Measurements from ENCODE around the gene SCD. TPM values are rescaled to one million over a fixed set of nuclear protein-coding genes. Genes with fewer than 3 reads are reported as not detected.
"Not testable (repeated sequence)": the region's sequence is repeated elsewhere in the genome, so short reads cannot be mapped to it uniquely, and the experiment has no call there.

Gene SCD
- total and polyA plus RNA-seq, 4 experiments from 2014 or later, result 0.61 to 1.4 (median 0.88) TPM

DNA sequence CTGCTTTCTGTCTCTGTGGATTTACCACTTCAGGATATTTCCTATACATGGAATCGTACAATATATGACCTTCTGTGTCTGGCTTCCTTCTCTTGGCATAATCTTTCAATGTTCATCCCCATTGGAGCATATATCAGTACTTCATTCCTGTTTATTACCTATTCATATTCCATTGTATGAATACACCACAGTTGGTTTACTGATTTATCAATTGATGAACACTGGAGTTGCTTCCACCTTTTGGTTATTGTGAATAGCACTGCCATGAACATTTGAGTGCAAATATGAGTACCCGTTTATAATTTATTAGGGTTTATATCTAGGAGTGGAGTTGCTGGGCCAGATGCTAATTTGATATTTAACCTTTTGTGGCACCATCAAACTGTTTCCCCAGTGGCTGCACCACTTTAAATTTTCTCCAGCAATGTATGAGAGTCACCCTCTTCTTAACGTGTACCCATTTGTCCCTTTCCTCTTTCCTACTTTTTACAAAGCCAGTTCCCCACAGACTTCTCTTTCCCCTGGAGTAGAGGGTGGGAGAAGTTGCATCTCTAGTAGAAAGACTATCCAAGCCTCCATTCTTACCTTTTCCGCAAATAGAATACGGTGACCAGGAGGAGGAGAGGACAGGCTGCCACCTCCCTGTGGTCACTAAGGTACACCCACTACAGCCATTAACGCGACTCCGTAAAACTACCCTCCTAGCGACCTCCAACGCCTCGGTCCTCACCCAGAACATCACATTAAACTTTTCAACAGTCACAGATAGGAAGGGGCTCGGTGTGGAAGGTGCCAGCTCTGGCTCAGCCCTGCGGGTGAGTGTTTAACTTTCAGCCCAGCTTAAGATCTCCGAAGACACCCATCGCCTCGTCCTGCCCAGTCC is 25.6 kb downstream of the SCD start:
- Mint-ChIP-seq H3K4me3 (peak overlapping the region in 1 of 8 donors; percentile 6), H3K36me3 (no peaks in the 10 kb centered on the region), H3K27ac (peak overlapping the region in 1 of 7 donors; percentile 67), H3K4me1 (peaks cover 16 to 24% (median 18%) of the 10 kb centered on the region in 4 donors), H3K9me3 (no peaks in the 10 kb centered on the region), H3K27me3 (no peaks in the 10 kb centered on the region)
- H3K36me3 ChIP-seq (ENCODE audit: insufficient read depth, low read length), result no peaks in the 10 kb centered on the region
- peak overlapping the region; percentile 76 to 85 for H3K4me3 ChIP-seq (ENCODE audit: low read length in 2 of 2)
- CTCF ChIA-PET (ENCODE audit: partially characterized antibody), result interaction anchor here (1.2 to 1.9 kb wide), 2 partner anchors 18 to 34 kb away, joined by 3 to 7 read pairs; no protein-coding TSS in a partner anchor
- peak overlapping the region; percentile 49 for H3K27ac ChIP-seq (ENCODE audit: low read depth, low read length)
- POLR2A ChIA-PET (ENCODE audit: partially characterized antibody), result interaction anchor here (1.8 kb wide), 1 partner anchor 21 kb away, joined by 5 read pairs; no protein-coding TSS in a partner anchor
- no peaks in the 10 kb centered on the region for H3K9me3 ChIP-seq (ENCODE audit: control insufficient read depth in 1 of 2, low read length in 2 of 2)
- intact Hi-C loops (cut with micrococcal nuclease), result loop anchor here (1.0 to 5.0 kb wide), 2 partner anchors 35 to 61 kb away; no protein-coding TSS in a partner anchor
- no peaks in the 10 kb centered on the region for H3K27me3 ChIP-seq (ENCODE audit: insufficient read depth, low read length)
- peaks cover 45% of the 10 kb centered on the region for H3K4me1 ChIP-seq (ENCODE audit: insufficient read depth, low read length)
- no peak for DNase-seq

DNA sequence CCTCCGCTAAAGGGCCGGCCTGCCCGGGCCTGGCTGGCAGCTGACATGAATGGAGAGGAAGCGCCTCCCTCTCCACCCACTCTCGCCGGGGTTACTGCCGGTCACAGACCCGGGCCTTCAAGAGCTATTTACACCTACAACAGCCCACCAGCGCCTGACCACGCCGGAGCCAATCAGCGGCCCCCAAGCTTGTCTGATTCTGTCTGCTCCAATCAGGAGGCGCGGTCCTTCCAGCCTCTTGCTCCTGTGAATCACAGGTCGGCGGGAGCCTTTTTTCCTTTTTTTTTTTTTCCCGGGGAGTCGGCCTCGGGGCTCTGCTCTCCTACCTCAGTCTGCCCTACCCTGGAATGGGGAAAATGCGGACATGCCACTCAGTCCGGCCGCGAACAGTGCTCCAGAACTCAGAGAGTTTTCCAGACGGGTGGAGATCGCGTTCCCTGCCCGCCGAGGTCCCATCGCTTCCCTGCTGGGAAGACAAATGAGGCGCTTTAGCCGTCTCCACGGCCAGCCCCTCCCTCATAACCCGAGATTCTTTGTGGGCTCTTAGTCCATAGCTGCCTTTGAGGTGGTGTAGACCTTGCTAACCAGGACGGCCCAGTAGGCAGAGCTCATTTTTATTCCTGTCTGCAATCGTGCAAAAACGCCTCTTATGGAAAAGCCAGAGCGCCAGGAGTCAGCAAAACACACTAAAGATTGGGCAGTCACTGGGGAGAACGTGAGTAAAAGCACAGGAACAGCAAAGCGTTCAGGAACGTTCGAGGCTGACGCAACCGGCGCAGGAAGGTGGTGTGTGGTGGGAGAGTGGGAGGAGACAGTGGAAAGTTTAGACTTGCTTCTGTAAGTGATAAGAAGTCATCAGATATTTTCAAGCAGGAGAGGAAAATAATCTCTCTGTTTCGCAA is 26.5 kb downstream of the SCD start:
- H3K4me3 Mint-ChIP-seq, result no peak overlapping the region
- no peaks in the 10 kb centered on the region for H3K36me3 ChIP-seq (ENCODE audit: insufficient read depth, low read length)
- CTCF ChIA-PET (ENCODE audit: partially characterized antibody), result interaction anchor here (0.9 to 1.9 kb wide), 6 partner anchors 19 to 145 kb away, joined by 3 to 7 read pairs (median 4); no protein-coding TSS in a partner anchor

DNA sequence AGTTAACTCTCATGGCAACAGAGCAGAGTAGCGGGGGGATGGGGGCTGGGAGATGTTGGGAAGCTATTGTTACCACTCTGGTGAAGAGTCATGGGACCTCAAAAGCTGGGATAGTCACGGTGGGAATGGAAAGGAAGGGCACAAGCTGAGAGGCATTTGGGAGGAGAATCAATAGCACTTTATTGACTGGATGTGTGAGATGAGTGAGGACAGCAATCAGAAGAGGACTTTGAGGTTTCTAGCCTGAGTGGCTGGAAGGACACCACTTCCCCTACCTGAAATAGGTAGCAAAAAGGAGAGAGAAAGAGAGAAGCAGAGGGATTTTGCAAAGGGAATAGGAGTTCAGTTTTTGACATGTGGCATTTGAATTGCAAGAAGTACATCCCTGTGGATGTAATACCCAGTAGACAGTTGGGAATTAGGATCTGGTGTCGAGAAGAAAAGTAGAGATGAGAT is 27.2 kb downstream of the SCD start:
- H3K4me3 Mint-ChIP-seq, result no peak overlapping the region
- peaks cover 16 to 23% (median 18%) of the 10 kb centered on the region in 4 donors for H3K4me1 Mint-ChIP-seq
- no peaks in the 10 kb centered on the region for H3K27me3 Mint-ChIP-seq
- peak overlapping the region; percentile 76 to 85 for H3K4me3 ChIP-seq (ENCODE audit: low read length in 2 of 2)
- no peaks in the 10 kb centered on the region for H3K36me3 Mint-ChIP-seq
- no peak overlapping the region for H3K27ac Mint-ChIP-seq
- H3K9me3 ChIP-seq (ENCODE audit: control insufficient read depth in 1 of 2, low read length in 2 of 2), result no peaks in the 10 kb centered on the region
- no peak for DNase-seq
- H3K4me1 ChIP-seq (ENCODE audit: insufficient read depth, low read length), result peaks cover 45% of the 10 kb centered on the region
- H3K27me3 ChIP-seq (ENCODE audit: insufficient read depth, low read length), result no peaks in the 10 kb centered on the region
- H3K36me3 ChIP-seq (ENCODE audit: insufficient read depth, low read length), result no peaks in the 10 kb centered on the region
- ChIA-PET POLR2A (ENCODE audit: partially characterized antibody) (interaction anchor here (0.9 to 1.8 kb wide), 2 partner anchors 22 to 27 kb away, joined by 3 to 5 read pairs; partner anchors contain the start of gene SCD), CTCF (ENCODE audit: partially characterized antibody) (interaction anchor here (0.9 to 1.9 kb wide), 6 partner anchors 20 to 144 kb away, joined by 3 to 7 read pairs (median 4); no protein-coding TSS in a partner anchor)
- H3K27ac ChIP-seq (ENCODE audit: low read depth, low read length), result peak overlapping the region; percentile 49
- intact Hi-C loops (cut with micrococcal nuclease), result loop anchor here (1.0 to 5.0 kb wide), 2 partner anchors 27 to 37 kb away; partner anchors contain the start of gene SCD
- no peaks in the 10 kb centered on the region for H3K9me3 Mint-ChIP-seq

More for the DNA sequence above, 26.5 kb downstream of the SCD start:
- H3K36me3 Mint-ChIP-seq, result no peaks in the 10 kb centered on the region
- POLR2A ChIA-PET (ENCODE audit: partially characterized antibody), result interaction anchor here (0.9 to 1.8 kb wide), 2 partner anchors 22 to 26 kb away, joined by 3 to 5 read pairs; partner anchors contain the start of gene SCD
- no peaks in the 10 kb centered on the region for H3K9me3 Mint-ChIP-seq
- H3K4me1 ChIP-seq (ENCODE audit: insufficient read depth, low read length), result peaks cover 45% of the 10 kb centered on the region
- H3K4me1 Mint-ChIP-seq, result peaks cover 16 to 24% (median 18%) of the 10 kb centered on the region in 4 donors
- intact Hi-C loops (cut with micrococcal nuclease), result loop anchor here (1.0 to 5.0 kb wide), 3 partner anchors 26 to 60 kb away; partner anchors contain the start of gene SCD
- DNase-seq, result peak; percentile 60 to 88 (median 72)
- no peaks in the 10 kb centered on the region for H3K27me3 ChIP-seq (ENCODE audit: insufficient read depth, low read length)
- no peak overlapping the region for H3K27ac Mint-ChIP-seq
- H3K9me3 ChIP-seq (ENCODE audit: control insufficient read depth in 1 of 2, low read length in 2 of 2), result no peaks in the 10 kb centered on the region
- H3K27ac ChIP-seq (ENCODE audit: low read depth, low read length), result peak overlapping the region; percentile 49
- peak overlapping the region; percentile 76 to 85 for H3K4me3 ChIP-seq (ENCODE audit: low read length in 2 of 2)
- H3K27me3 Mint-ChIP-seq, result no peaks in the 10 kb centered on the region

DNA sequence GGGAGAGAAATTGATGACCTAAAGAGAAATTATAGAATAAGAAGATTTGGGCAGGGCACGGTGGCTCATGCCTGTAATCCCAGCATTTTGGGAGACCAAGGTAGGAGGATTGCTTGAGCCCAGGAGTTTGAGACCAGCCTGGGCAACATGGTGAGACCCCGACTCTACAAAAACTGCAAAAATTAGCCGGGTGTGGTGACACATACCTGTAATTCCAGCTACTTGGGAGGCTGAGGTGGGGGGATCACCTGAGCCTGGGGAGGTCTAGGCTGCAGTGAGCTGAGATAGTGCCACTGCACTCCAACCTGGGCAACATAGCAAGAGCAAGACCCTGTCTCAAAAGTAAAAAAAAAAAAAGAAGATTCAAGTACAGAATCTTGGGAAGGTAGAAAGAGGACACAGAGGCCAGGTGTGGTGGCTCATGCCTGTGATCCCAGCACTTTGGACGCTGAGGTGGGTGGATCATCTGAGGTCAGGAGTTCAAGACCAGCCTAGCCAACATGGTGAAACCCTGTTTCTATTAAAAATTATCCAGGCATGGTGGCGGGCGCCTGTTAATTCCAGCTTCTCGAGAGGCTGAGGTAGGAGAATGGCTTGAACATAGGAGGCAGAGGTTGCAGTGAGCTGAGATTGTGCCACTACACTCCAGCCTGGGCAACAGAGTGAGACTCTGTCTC is 27.8 kb downstream of the SCD start:
- ChIA-PET CTCF (ENCODE audit: partially characterized antibody) (interaction anchor here (1.5 to 1.9 kb wide), 3 partner anchors 21 to 144 kb away, joined by 3 to 7 read pairs (median 5); no protein-coding TSS in a partner anchor), POLR2A (ENCODE audit: partially characterized antibody) (interaction anchor here (1.8 kb wide), 1 partner anchor 23 kb away, joined by 5 read pairs; no protein-coding TSS in a partner anchor)
- H3K27ac ChIP-seq (ENCODE audit: low read depth, low read length); H3K36me3 ChIP-seq (ENCODE audit: insufficient read depth, low read length); H3K36me3 Mint-ChIP-seq; H3K9me3 Mint-ChIP-seq; DNase-seq; H3K4me3 Mint-ChIP-seq; H3K27me3 Mint-ChIP-seq; H3K27me3 ChIP-seq (ENCODE audit: insufficient read depth, low read length); H3K4me3 ChIP-seq (ENCODE audit: low read length in 2 of 2); H3K9me3 ChIP-seq (ENCODE audit: control insufficient read depth in 1 of 2, low read length in 2 of 2): not testable (repeated sequence)
- peaks cover 44% of the 10 kb centered on the region for H3K4me1 ChIP-seq (ENCODE audit: insufficient read depth, low read length)
- peak overlapping the region in 1 of 7 donors; percentile 22 for H3K27ac Mint-ChIP-seq
- intact Hi-C loops (cut with micrococcal nuclease), result loop anchor here (1.0 to 5.0 kb wide), 2 partner anchors 28 to 38 kb away; partner anchors contain the start of gene SCD
- H3K4me1 Mint-ChIP-seq, result peaks cover 13 to 19% (median 17%) of the 10 kb centered on the region in 4 donors

DNA sequence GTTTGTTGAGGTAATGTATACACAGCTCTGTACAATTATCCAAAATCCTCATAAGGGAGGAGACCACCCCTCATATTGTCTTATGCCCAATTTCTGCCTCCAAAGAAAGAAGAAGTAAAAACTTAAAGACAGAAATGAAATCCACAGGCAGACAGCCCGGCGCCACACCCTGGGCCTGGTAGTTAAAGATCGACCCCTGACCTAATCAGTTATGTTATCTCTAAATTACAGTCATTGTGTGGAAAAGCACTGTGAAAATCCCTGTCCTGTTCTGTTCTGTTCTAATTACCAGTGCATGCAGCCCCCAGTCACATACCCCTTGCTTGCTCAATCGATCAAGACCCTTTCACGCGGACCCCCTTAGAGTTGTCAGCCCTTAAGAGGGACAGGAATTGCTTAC is 29.6 kb downstream of the SCD start:
- intact Hi-C loops (cut with micrococcal nuclease); CTCF ChIA-PET (ENCODE audit: partially characterized antibody): not testable (repeated sequence)

DNA sequence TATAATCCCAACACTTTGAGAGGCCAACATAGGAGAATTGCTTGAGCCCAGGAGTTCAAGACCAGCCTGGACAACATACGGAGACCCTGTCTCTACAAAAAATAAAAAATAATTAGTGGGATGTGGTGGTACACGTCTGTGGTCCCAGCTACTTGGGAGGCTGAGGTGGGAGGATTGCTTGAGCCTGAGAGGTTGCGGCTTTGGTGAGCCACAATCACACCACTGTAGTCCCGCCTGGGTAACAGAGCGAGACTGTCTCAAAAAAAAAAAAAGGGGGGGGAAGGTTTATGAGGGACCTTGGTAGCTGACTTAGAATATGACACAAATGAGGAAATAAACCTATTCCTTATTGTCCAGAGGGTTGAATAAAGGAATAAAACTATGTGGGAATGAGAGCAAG is 30.8 kb downstream of the SCD start:
- Mint-ChIP-seq H3K27ac (peak overlapping the region in 1 of 7 donors; percentile 27), H3K36me3 (peaks cover 0 to 6% of the 10 kb centered on the region in 2 donors), H3K4me1 (no peaks in the 10 kb centered on the region), H3K9me3 (no peaks in the 10 kb centered on the region), H3K4me3 (no peak overlapping the region), H3K27me3 (no peaks in the 10 kb centered on the region)
- POLR2A ChIA-PET (ENCODE audit: partially characterized antibody), result no interaction called here
- intact Hi-C loops (cut with micrococcal nuclease), result no loop called here
- Histone ChIP-seq H3K27ac (ENCODE audit: low read depth, low read length) (no peak overlapping the region), H3K4me3 (ENCODE audit: low read length in 2 of 2) (no peak overlapping the region), H3K4me1 (ENCODE audit: insufficient read depth, low read length) (peaks cover 15% of the 10 kb centered on the region), H3K27me3 (ENCODE audit: insufficient read depth, low read length) (no peaks in the 10 kb centered on the region), H3K36me3 (ENCODE audit: insufficient read depth, low read length) (no peaks in the 10 kb centered on the region), H3K9me3 (ENCODE audit: control insufficient read depth in 1 of 2, low read length in 2 of 2) (no peaks in the 10 kb centered on the region)
- no peak for DNase-seq
- CTCF ChIA-PET (ENCODE audit: partially characterized antibody), result interaction anchor here (0.6 to 1.2 kb wide), 4 partner anchors 13 to 1131 kb away, joined by 3 to 4 read pairs (median 3); no protein-coding TSS in a partner anchor

More for the DNA sequence above, 29.6 kb downstream of the SCD start:
- DNase-seq; H3K9me3 ChIP-seq (ENCODE audit: control insufficient read depth in 1 of 2, low read length in 2 of 2); H3K27ac ChIP-seq (ENCODE audit: low read depth, low read length); H3K4me1 Mint-ChIP-seq; POLR2A ChIA-PET (ENCODE audit: partially characterized antibody); H3K27me3 ChIP-seq (ENCODE audit: insufficient read depth, low read length); H3K9me3 Mint-ChIP-seq; H3K4me3 ChIP-seq (ENCODE audit: low read length in 2 of 2); H3K4me3 Mint-ChIP-seq; H3K36me3 Mint-ChIP-seq; H3K27me3 Mint-ChIP-seq; H3K36me3 ChIP-seq (ENCODE audit: insufficient read depth, low read length): not testable (repeated sequence)
- H3K27ac Mint-ChIP-seq, result peak overlapping the region in 1 of 7 donors; percentile 44
- peaks cover 26% of the 10 kb centered on the region for H3K4me1 ChIP-seq (ENCODE audit: insufficient read depth, low read length)

Data from CD4-positive, alpha-beta memory T cell (primary cell).